SK-N-SH treated with all-trans-retinoic acid at 6 μM for 48 hours (cell line): ENCODE results near the gene GRIK1.

ENCODE experiments used
- ATAC-seq: fragments of 200-7000 bp; cut with Tn5 transposase; 3 replicates; pipeline ENCODE4 v1.9.1; 2020; ENCODE audit warnings: mild to moderate bottlenecking, moderate library complexity
- ARNTL ChIP-seq: fragments of 450-650 bp; formaldehyde crosslinking; IDR thresholded peaks from 2 replicates; pipeline ENCODE4 v1.5.0; 2020; ENCODE audit warnings: low read depth, mild to moderate bottlenecking, moderate library complexity, borderline replicate concordance
- CREB5 ChIP-seq: fragments of 250-450 bp; sonication (Bioruptor Pico); IDR thresholded peaks from 2 replicates; pipeline ENCODE4 v1.5.1; 2020; ENCODE audit warnings: low read depth, mild to moderate bottlenecking, moderate library complexity
- CSDC2 ChIP-seq: fragments of 250-450 bp; sonication (Bioruptor Pico); IDR thresholded peaks from 2 replicates; pipeline ENCODE4 v1.5.0; 2020; ENCODE audit warnings: mild to moderate bottlenecking, moderate library complexity
- ESRRG ChIP-seq: fragments of 250-450 bp; sonication (Bioruptor Pico); IDR thresholded peaks from 2 replicates; pipeline ENCODE4 v1.6.1; 2021; ENCODE audit warnings: mild to moderate bottlenecking
- GLIS3 ChIP-seq: fragments of 250-450 bp; sonication (Bioruptor Pico); IDR thresholded peaks from 2 replicates; pipeline ENCODE4 v1.5.0; 2020; ENCODE audit warnings: mild to moderate bottlenecking, moderate library complexity
- ISL1 ChIP-seq: fragments of 250-450 bp; sonication (Bioruptor Pico); IDR thresholded peaks from 2 replicates; pipeline ENCODE4 v2.1.2; 2022; ENCODE audit warnings: mild to moderate bottlenecking, moderate library complexity
- OSR1 ChIP-seq: fragments of 250-450 bp; sonication (Bioruptor Pico); IDR thresholded peaks from 2 replicates; pipeline ENCODE4 v1.8.0; 2022; ENCODE audit warnings: moderate library complexity, mild to moderate bottlenecking, inconsistent platforms
- PATZ1 ChIP-seq: fragments of 250-450 bp; sonication (Bioruptor Pico); IDR thresholded peaks from 2 replicates; pipeline ENCODE4 v1.8.0; 2020; ENCODE audit warnings: mild to moderate bottlenecking, moderate library complexity, borderline replicate concordance
- POU6F1 ChIP-seq: fragments of 250-450 bp; sonication (Bioruptor Pico); IDR thresholded peaks from 2 replicates; pipeline ENCODE4 v1.8.0; 2021; ENCODE audit warnings: low read depth, mild to moderate bottlenecking, moderate library complexity, borderline replicate concordance
- PPARA ChIP-seq: fragments of 250-450 bp; sonication (Bioruptor Pico); IDR thresholded peaks from 2 replicates; pipeline ENCODE4 v1.5.0; 2020; ENCODE audit warnings: mild to moderate bottlenecking, borderline replicate concordance
- RARB ChIP-seq: fragments of 250-450 bp; sonication (Bioruptor Pico); IDR thresholded peaks from 2 replicates; pipeline ENCODE4 v1.8.0; 2021; ENCODE audit warnings: mild to moderate bottlenecking, moderate library complexity
- SNAI2 ChIP-seq: fragments of 250-450 bp; sonication (Bioruptor Pico); IDR thresholded peaks from 2 replicates; pipeline ENCODE4 v1.5.0; 2020; ENCODE audit warnings: mild to moderate bottlenecking, moderate library complexity
- TCF4 ChIP-seq: fragments of 250-450 bp; sonication (Bioruptor Pico); IDR thresholded peaks from 2 replicates; pipeline ENCODE4 v1.8.0; 2021; ENCODE audit warnings: mild to moderate bottlenecking, moderate library complexity, borderline replicate concordance
- TOX ChIP-seq: fragments of 250-450 bp; sonication (Bioruptor Pico); IDR thresholded peaks from 2 replicates; pipeline ENCODE4 v1.8.0; 2021; ENCODE audit warnings: mild to moderate bottlenecking, moderate library complexity, borderline replicate concordance
- TSHZ2 ChIP-seq: fragments of 250-450 bp; sonication (Bioruptor Pico); IDR thresholded peaks from 2 replicates; pipeline ENCODE4 v1.5.0; 2020; ENCODE audit warnings: mild to moderate bottlenecking, moderate library complexity
- ZC3H10 ChIP-seq: fragments of 250-450 bp; sonication (Bioruptor Pico); IDR thresholded peaks from 2 replicates; pipeline ENCODE4 v1.5.1; 2021; ENCODE audit warnings: mild to moderate bottlenecking, moderate library complexity
- ZFP3 ChIP-seq: fragments of 250-450 bp; sonication (Bioruptor Pico); IDR thresholded peaks from 2 replicates; pipeline ENCODE4 v1.5.0; 2020; ENCODE audit warnings: mild to moderate bottlenecking, moderate library complexity
- ZFP30 ChIP-seq: fragments of 450-650 bp; formaldehyde crosslinking; IDR thresholded peaks from 2 replicates; pipeline ENCODE4 v1.5.0; 2022; ENCODE audit warnings: mild to moderate bottlenecking, moderate library complexity
- ZNF565 ChIP-seq: fragments of 450-650 bp; formaldehyde crosslinking; conservative IDR thresholded peaks from 2 replicates; pipeline ENCODE4 v1.5.0; 2020; ENCODE audit warnings: low read depth, mild to moderate bottlenecking, moderate library complexity
- ZNF70 ChIP-seq: fragments of 450-650 bp; formaldehyde crosslinking; IDR thresholded peaks from 2 replicates; pipeline ENCODE4 v1.5.0; 2020; ENCODE audit warnings: mild to moderate bottlenecking, moderate library complexity
- ZNF8 ChIP-seq: fragments of 450-650 bp; formaldehyde crosslinking; IDR thresholded peaks from 2 replicates; pipeline ENCODE4 v1.5.0; 2020; ENCODE audit warnings: mild to moderate bottlenecking, moderate library complexity

The GRIK1 gene

DNA sequence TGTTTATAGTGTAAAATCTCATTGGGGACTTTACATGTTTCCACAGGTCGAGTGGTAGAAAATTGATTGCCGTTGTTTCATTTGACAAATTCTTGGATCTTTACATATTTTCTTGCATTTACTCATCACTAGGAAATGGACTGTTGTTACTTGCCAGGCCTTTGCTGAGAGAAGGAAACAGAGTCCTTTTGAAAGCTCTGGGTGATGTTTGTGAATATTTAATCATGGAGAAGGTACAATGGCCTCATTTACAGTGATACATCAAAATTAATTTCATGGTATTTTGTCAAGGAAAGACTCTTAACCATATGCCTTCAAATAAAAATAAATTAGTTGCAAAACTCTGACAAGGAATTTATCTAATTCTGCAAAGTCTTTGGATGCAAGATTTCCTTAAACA, 198.0 kb downstream of the GRIK1 start:
- no peak for TF ChIP-seq ZFP30
- TF ChIP-seq CSDC2: no peak
- no peak for ATAC-seq

GRCh38 chr21:29739176-29739575, 200.6 kb downstream of the GRIK1 start:
- no peak for ATAC-seq
- TF ChIP-seq PPARA (CRISPR knock-in tag) (no peak), ZNF8 (CRISPR knock-in tag) (no peak), TOX (CRISPR knock-in tag) (no peak), SNAI2 (CRISPR knock-in tag) (no peak), RARB (CRISPR knock-in tag) (no peak), OSR1 (CRISPR knock-in tag) (no peak), ZC3H10 (no peak), CSDC2 (no peak), ISL1 (no peak), ARNTL (CRISPR knock-in tag) (no peak), POU6F1 (CRISPR knock-in tag) (no peak), ZNF70 (CRISPR knock-in tag) (no peak), ZFP3 (no peak), ZFP30 (no peak), GLIS3 (CRISPR knock-in tag) (no peak), PATZ1 (no peak), CREB5 (no peak)

DNA sequence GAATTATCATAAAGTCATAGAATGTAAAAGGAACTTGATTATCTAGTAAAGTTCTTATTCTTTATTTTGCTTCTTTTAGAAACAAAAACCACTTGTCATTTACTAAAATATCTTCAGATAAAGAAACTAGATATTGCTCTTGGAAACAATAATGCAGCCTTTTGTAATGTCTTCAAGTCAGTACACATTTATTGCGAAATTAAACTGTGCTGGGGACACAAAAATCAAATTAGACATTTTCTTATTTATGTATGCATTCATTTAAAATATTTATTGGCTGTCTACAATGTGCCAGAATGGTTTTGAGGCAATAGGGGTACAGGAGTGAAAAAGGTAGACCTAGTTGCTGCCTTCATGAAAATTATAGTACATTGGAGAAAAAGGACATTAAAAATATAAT, 201.1 kb downstream of the GRIK1 start:
- no peak for ATAC-seq
- TF ChIP-seq SNAI2 (CRISPR knock-in tag): no peak
- no peak for TF ChIP-seq PPARA (CRISPR knock-in tag)
- no peak for TF ChIP-seq CSDC2
- TF ChIP-seq CREB5: no peak
- TF ChIP-seq OSR1 (CRISPR knock-in tag): no peak
- no peak for TF ChIP-seq ZFP3
- no peak for TF ChIP-seq ZNF8 (CRISPR knock-in tag)
- no peak for TF ChIP-seq ZC3H10
- no peak for TF ChIP-seq ARNTL (CRISPR knock-in tag)
- TF ChIP-seq ZNF565 (CRISPR knock-in tag): no peak
- no peak for TF ChIP-seq TCF4 (CRISPR knock-in tag)
- TF ChIP-seq, all 23 proteins: peak for 0

DNA sequence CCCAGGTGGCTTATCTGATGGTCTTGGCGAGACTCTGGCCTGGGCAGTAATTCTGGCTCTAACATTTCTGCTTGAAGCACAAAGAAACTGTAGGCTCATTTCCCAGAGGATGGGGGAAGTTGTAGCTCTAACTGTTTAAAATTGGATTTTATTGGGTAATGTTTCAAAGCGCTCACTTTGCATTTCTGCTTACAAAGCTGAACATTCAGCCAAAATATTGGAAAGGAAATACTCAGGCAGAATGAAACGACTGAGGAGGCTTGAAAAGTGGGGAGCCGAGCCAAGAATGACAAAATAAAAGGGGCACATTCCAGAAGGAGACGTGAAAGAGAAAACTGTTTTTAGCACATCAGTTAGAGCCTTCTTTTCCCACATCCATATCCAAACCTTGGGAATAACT, 202.6 kb downstream of the GRIK1 start:
- TF ChIP-seq CSDC2: no peak
- TF ChIP-seq ZFP3: no peak
- no peak for TF ChIP-seq ARNTL (CRISPR knock-in tag)
- no peak for TF ChIP-seq ISL1
- no peak for TF ChIP-seq CREB5
- no peak for TF ChIP-seq ESRRG
- TF ChIP-seq ZNF70 (CRISPR knock-in tag): no peak
- no peak for TF ChIP-seq TOX (CRISPR knock-in tag)
- TF ChIP-seq OSR1 (CRISPR knock-in tag): no peak
- no peak for TF ChIP-seq SNAI2 (CRISPR knock-in tag)
- TF ChIP-seq RARB (CRISPR knock-in tag): no peak
- TF ChIP-seq TSHZ2 (CRISPR knock-in tag): no peak
- no peak for ATAC-seq
